ENCODE measurements around the gene STARD8. TPM values are rescaled to one million over a fixed set of nuclear protein-coding genes. Genes with fewer than 3 reads are reported as not detected.

Gene STARD8
- total and polyA plus RNA-seq, 4 experiments from 2014 or later = 0.14 to 0.86 (median 0.47) TPM; not detected in 1

- Histone ChIP-seq H3K4me3 (ENCODE audit: low read length in 2 of 2) (no peak overlapping the region), H3K27me3 (ENCODE audit: insufficient read depth, low read length) (no peaks in the 10 kb centered on the region), H3K27ac (ENCODE audit: low read depth, low read length) (no peak overlapping the region), H3K36me3 (ENCODE audit: insufficient read depth, low read length) (no peaks in the 10 kb centered on the region), H3K4me1 (ENCODE audit: insufficient read depth, low read length) (no peaks in the 10 kb centered on the region), H3K9me3 (ENCODE audit: control insufficient read depth in 1 of 2, low read length in 2 of 2) (no peaks in the 10 kb centered on the region)
- Mint-ChIP-seq H3K27me3 (no peaks in the 10 kb centered on the region), H3K4me3 (no peak overlapping the region), H3K27ac (no peak overlapping the region), H3K4me1 (no peaks in the 10 kb centered on the region), H3K9me3 (peaks cover 0 to 2% (median 0%) of the 10 kb centered on the region in 8 donors), H3K36me3 (no peaks in the 10 kb centered on the region)
- POLR2A ChIA-PET (ENCODE audit: partially characterized antibody) = no interaction called here
- DNase-seq = no peak
- CTCF ChIA-PET (ENCODE audit: partially characterized antibody) = no interaction called here
- intact Hi-C loops (cut with micrococcal nuclease) = no loop called here
Measured at GRCh38 chrX:68672581-68673318, 25.3 kb downstream of the STARD8 start.

- H3K27ac Mint-ChIP-seq = no peak overlapping the region
- Histone ChIP-seq H3K4me1 (ENCODE audit: insufficient read depth, low read length) (no peaks in the 10 kb centered on the region), H3K27ac (ENCODE audit: low read depth, low read length) (no peak overlapping the region), H3K9me3 (ENCODE audit: control insufficient read depth in 1 of 2, low read length in 2 of 2) (no peaks in the 10 kb centered on the region), H3K4me3 (ENCODE audit: low read length in 2 of 2) (no peak overlapping the region), H3K36me3 (ENCODE audit: insufficient read depth, low read length) (no peaks in the 10 kb centered on the region), H3K27me3 (ENCODE audit: insufficient read depth, low read length) (no peaks in the 10 kb centered on the region)
- H3K27me3 Mint-ChIP-seq = no peaks in the 10 kb centered on the region
- H3K36me3 Mint-ChIP-seq = no peaks in the 10 kb centered on the region
- H3K9me3 Mint-ChIP-seq = peaks cover 0 to 2% (median 0%) of the 10 kb centered on the region in 8 donors
- H3K4me1 Mint-ChIP-seq = no peaks in the 10 kb centered on the region
- H3K4me3 Mint-ChIP-seq = no peak overlapping the region
- ChIA-PET POLR2A (ENCODE audit: partially characterized antibody) (no interaction called here), CTCF (ENCODE audit: partially characterized antibody) (no interaction called here)
- intact Hi-C loops (cut with micrococcal nuclease) = no loop called here
- DNase-seq = no peak
Measured at GRCh38 chrX:68675571-68675970, 28.1 kb downstream of the STARD8 start.

- intact Hi-C loops (cut with micrococcal nuclease) = no loop called here
- no peaks in the 10 kb centered on the region for H3K4me1 ChIP-seq (ENCODE audit: insufficient read depth, low read length)
- ChIA-PET POLR2A (ENCODE audit: partially characterized antibody) (no interaction called here), CTCF (ENCODE audit: partially characterized antibody) (no interaction called here)
- H3K9me3 ChIP-seq (ENCODE audit: control insufficient read depth in 1 of 2, low read length in 2 of 2) = no peaks in the 10 kb centered on the region
- H3K27ac ChIP-seq (ENCODE audit: low read depth, low read length) = no peak overlapping the region
- Mint-ChIP-seq H3K36me3 (no peaks in the 10 kb centered on the region), H3K9me3 (peaks cover 0 to 2% (median 0%) of the 10 kb centered on the region in 8 donors), H3K27ac (no peak overlapping the region), H3K4me1 (no peaks in the 10 kb centered on the region), H3K27me3 (no peaks in the 10 kb centered on the region), H3K4me3 (no peak overlapping the region)
- no peak for DNase-seq
- H3K27me3 ChIP-seq (ENCODE audit: insufficient read depth, low read length) = no peaks in the 10 kb centered on the region
- H3K36me3 ChIP-seq (ENCODE audit: insufficient read depth, low read length) = no peaks in the 10 kb centered on the region
- H3K4me3 ChIP-seq (ENCODE audit: low read length in 2 of 2) = no peak overlapping the region
Measured at GRCh38 chrX:68676335-68676734, 28.9 kb downstream of the STARD8 start.

GRCh38 chrX:68677998-68678397 lies 30.5 kb downstream of the STARD8 start:
- H3K4me3 Mint-ChIP-seq = no peak overlapping the region
- Histone ChIP-seq H3K27me3 (ENCODE audit: insufficient read depth, low read length) (no peaks in the 10 kb centered on the region), H3K36me3 (ENCODE audit: insufficient read depth, low read length) (no peaks in the 10 kb centered on the region), H3K9me3 (ENCODE audit: control insufficient read depth in 1 of 2, low read length in 2 of 2) (no peaks in the 10 kb centered on the region), H3K4me1 (ENCODE audit: insufficient read depth, low read length) (no peaks in the 10 kb centered on the region), H3K4me3 (ENCODE audit: low read length in 2 of 2) (no peak overlapping the region), H3K27ac (ENCODE audit: low read depth, low read length) (no peak overlapping the region)
- ChIA-PET POLR2A (ENCODE audit: partially characterized antibody) (no interaction called here), CTCF (ENCODE audit: partially characterized antibody) (no interaction called here)
- H3K4me1 Mint-ChIP-seq = no peaks in the 10 kb centered on the region
- H3K9me3 Mint-ChIP-seq = peaks cover 0 to 2% (median 0%) of the 10 kb centered on the region in 8 donors
- H3K36me3 Mint-ChIP-seq = no peaks in the 10 kb centered on the region
- intact Hi-C loops (cut with micrococcal nuclease) = no loop called here
- no peaks in the 10 kb centered on the region for H3K27me3 Mint-ChIP-seq
- H3K27ac Mint-ChIP-seq = peak overlapping the region in 1 of 7 donors; percentile 7
- DNase-seq = no peak

GRCh38 chrX:68681443-68681941 lies 34.0 kb downstream of the STARD8 start:
- Mint-ChIP-seq H3K4me1 (peaks cover under 1 to 7% (median 6%) of the 10 kb centered on the region in 4 donors), H3K9me3 (no peaks in the 10 kb centered on the region), H3K27ac (no peak overlapping the region), H3K4me3 (no peak overlapping the region), H3K27me3 (peaks cover 0 to 3% of the 10 kb centered on the region in 2 donors), H3K36me3 (no peaks in the 10 kb centered on the region)
- POLR2A ChIA-PET (ENCODE audit: partially characterized antibody) = no interaction called here
- DNase-seq = no peak
- intact Hi-C loops (cut with micrococcal nuclease) = no loop called here
- Histone ChIP-seq H3K4me3 (ENCODE audit: low read length in 2 of 2) (no peak overlapping the region), H3K9me3 (ENCODE audit: control insufficient read depth in 1 of 2, low read length in 2 of 2) (no peaks in the 10 kb centered on the region), H3K27me3 (ENCODE audit: insufficient read depth, low read length) (no peaks in the 10 kb centered on the region), H3K36me3 (ENCODE audit: insufficient read depth, low read length) (no peaks in the 10 kb centered on the region), H3K27ac (ENCODE audit: low read depth, low read length) (no peak overlapping the region), H3K4me1 (ENCODE audit: insufficient read depth, low read length) (no peaks in the 10 kb centered on the region)
- CTCF ChIA-PET (ENCODE audit: partially characterized antibody) = no interaction called here

GRCh38 chrX:68682790-68683189 lies 35.3 kb downstream of the STARD8 start:
- Mint-ChIP-seq H3K4me3 (no peak overlapping the region), H3K9me3 (no peaks in the 10 kb centered on the region), H3K27me3 (peaks cover 0 to 8% of the 10 kb centered on the region in 2 donors), H3K4me1 (peaks cover 5 to 11% (median 7%) of the 10 kb centered on the region in 4 donors), H3K27ac (no peak overlapping the region), H3K36me3 (no peaks in the 10 kb centered on the region)
- Histone ChIP-seq H3K4me3 (ENCODE audit: low read length in 2 of 2) (no peak overlapping the region), H3K4me1 (ENCODE audit: insufficient read depth, low read length) (no peaks in the 10 kb centered on the region), H3K36me3 (ENCODE audit: insufficient read depth, low read length) (no peaks in the 10 kb centered on the region), H3K27me3 (ENCODE audit: insufficient read depth, low read length) (no peaks in the 10 kb centered on the region), H3K27ac (ENCODE audit: low read depth, low read length) (no peak overlapping the region), H3K9me3 (ENCODE audit: control insufficient read depth in 1 of 2, low read length in 2 of 2) (no peaks in the 10 kb centered on the region)
- ChIA-PET POLR2A (ENCODE audit: partially characterized antibody) (no interaction called here), CTCF (ENCODE audit: partially characterized antibody) (no interaction called here)
- no peak for DNase-seq
- intact Hi-C loops (cut with micrococcal nuclease) = no loop called here

- Histone ChIP-seq H3K27me3 (ENCODE audit: insufficient read depth, low read length) (no peaks in the 10 kb centered on the region), H3K9me3 (ENCODE audit: control insufficient read depth in 1 of 2, low read length in 2 of 2) (no peaks in the 10 kb centered on the region), H3K27ac (ENCODE audit: low read depth, low read length) (no peak overlapping the region), H3K36me3 (ENCODE audit: insufficient read depth, low read length) (no peaks in the 10 kb centered on the region), H3K4me3 (ENCODE audit: low read length in 2 of 2) (no peak overlapping the region), H3K4me1 (ENCODE audit: insufficient read depth, low read length) (no peaks in the 10 kb centered on the region)
- Mint-ChIP-seq H3K4me3 (no peak overlapping the region), H3K27me3 (peaks cover 0 to 8% of the 10 kb centered on the region in 2 donors), H3K9me3 (no peaks in the 10 kb centered on the region), H3K36me3 (no peaks in the 10 kb centered on the region), H3K4me1 (peaks cover 5 to 11% (median 7%) of the 10 kb centered on the region in 4 donors), H3K27ac (no peak overlapping the region)
- ChIA-PET CTCF (ENCODE audit: partially characterized antibody) (no interaction called here), POLR2A (ENCODE audit: partially characterized antibody) (no interaction called here)
- intact Hi-C loops (cut with micrococcal nuclease) = no loop called here
- no peak for DNase-seq
Measured at GRCh38 chrX:68683580-68683979, 36.1 kb downstream of the STARD8 start.

All from CD4-positive, alpha-beta memory T cell (primary cell).